SHP77 treated with DMSO at 0.1 percent for 48 hours (cell line): ENCODE data around the gene SRD5A1.
"Not testable (repeated sequence)": the region's sequence is repeated elsewhere in the genome, so short reads cannot be mapped to it uniquely, and the experiment has no call there.

ENCODE experiments used
- DNase-seq: peaks from one replicate; lab custom pipeline; 2025; lab: John Stamatoyannopoulos, UW

Gene SRD5A1

GRCh38 chr5:6644794-6645241 is 11.6 kb downstream of the SRD5A1 start:
- DNase-seq, result no peak

DNA sequence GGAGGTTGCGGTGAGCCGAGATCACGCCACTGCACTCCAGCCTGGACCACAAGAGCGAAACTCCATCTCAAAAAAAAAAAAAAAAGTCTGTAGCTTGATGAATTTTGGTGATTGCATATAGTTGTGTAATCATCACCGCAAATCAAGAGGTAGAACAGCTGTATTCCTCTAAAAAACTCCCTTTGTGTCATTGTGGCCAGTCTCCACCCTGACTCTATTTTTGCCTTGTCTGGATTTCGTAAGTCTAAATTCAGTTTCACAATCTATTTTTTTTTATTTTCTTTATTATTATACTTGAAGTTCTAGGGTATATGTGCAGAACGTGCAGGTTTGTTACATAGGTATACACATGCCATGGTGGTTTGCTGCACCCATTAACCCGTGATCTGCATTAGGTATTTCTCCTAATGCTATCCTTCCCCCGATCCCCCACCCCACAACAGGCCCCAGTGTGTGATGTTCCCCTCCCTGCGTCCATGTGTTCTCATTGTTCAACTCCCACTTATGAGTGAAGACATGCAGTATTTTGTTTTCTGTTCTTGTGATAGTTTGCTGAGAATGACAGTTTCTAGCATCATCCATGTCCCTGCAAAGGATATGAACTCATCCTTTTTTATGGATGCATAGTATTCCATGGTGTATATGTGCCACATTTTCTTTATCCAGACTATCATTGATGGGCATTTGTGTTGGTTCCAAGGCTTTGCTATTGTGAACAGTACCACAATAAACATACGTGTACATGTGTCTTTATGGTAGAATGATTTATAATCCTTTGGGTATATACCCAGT is 12.5 kb downstream of the SRD5A1 start:
- DNase-seq, result not testable (repeated sequence)

- no peak for DNase-seq
Measured at GRCh38 chr5:6649186-6649585, 15.9 kb downstream of the SRD5A1 start.

DNA sequence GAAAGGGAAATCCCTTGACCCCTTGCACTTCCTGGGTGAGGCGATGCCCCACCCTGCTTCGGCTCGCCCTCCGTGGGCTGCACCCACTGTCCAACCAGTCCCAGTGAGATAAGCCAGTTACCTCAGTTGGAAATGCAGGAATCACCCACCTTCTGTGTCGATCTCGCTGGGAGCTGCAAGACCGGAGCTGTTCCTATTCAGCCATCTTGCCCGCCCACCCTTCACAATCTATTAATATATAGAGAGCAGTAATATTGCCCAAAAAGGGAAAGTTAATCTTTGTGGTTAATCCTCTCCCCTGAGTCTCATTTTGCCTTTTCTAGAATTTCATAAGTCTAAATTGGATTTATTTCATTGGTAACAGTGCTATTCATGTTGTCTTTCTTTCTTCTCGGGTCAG is 16.4 kb downstream of the SRD5A1 start:
- no peak for DNase-seq

DNA sequence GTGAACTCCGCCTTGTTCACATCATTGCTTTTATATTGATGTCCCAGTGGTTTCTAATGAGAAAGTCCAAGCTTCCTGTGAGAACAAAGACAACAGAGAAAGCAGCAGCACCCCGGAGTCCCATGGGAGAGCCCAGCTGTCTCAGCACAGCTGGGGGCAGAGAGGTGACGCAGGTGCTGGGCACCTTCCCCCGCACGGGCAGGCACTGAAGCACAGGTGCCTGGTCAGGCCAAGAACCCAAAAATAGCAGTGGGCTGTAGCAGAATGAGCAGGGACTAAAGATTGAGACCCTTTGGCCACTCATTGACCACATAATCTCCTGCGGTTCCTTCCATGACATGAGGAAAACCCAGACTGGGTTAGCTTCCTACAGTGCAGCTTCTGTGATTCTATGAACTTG is 18.8 kb downstream of the SRD5A1 start:
- DNase-seq, result no peak

DNA sequence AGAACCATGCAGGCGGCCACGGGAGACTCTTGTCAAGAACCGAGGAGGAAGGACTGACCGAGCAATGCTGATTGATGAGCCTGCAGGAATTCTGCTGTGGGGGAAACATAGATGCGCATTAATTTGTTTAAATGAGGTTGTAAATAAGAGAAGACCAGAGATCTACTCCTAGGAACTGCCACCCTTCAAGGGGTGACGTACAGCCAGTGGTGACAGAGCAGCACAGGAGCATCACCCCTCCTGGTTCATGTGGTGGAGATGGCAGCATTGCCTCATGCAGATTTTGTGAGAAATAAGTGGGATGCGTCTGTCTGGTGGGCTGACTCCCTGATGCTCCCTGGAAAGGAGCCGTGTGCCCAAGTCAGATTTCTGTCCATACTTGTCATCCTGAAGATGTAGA is 22.2 kb downstream of the SRD5A1 start:
- DNase-seq, result no peak

DNA sequence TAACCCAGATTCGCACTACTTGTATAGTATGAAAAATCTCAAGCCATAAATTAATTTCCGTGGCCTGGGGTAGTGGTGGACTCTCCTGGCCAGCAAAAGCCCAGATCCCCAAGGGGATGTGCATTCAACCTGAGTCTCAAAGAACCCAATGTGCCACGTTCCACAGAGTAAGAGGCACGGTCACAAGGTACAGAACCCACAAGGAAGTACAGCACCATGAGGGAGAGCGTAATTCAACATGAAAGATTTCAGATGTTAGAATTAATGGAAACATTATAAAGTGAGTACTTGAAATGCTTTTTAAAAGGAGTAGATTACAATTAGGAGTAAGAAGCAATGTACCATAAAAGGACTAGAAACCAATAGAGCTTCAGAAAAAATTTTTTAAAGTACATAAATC is 23.4 kb downstream of the SRD5A1 start:
- DNase-seq, result no peak

DNA sequence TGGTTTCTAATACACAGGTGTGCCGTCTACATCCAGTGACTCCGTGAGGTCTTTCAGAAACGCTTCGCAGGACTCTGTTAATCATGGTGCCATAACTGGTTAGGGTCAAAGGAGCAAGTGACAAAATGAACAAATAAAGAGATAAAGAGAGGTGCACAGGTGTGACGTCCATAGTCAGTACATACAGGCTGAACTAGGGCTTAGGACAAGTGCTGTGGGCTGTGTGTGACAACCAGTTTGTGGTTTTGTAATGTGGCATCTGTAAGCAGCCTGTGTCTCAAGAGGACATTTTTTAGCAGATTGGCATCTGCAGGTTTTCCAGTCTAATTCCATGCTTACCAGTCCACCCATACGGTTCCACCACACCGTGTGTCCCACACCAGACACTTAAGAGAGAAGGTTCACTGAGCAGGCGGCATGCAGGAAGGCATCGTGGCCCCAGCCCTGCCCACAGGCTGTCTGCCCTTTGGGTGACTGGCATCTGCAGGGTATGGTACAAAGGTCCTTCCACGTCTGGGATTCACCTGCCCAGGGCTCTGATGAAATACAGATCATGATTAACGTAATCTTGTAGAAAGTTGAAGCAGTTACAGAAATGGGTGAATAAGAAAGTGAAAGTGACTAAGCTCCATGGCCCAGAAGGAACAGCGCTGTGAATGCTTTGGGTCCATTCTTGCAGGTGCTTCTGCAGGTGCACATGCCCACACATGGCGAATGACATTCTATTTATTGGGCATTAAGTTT is 26.9 kb downstream of the SRD5A1 start:
- no peak for DNase-seq

- DNase-seq, result no peak
Measured at GRCh38 chr5:6660688-6661087, 27.4 kb downstream of the SRD5A1 start.

DNA sequence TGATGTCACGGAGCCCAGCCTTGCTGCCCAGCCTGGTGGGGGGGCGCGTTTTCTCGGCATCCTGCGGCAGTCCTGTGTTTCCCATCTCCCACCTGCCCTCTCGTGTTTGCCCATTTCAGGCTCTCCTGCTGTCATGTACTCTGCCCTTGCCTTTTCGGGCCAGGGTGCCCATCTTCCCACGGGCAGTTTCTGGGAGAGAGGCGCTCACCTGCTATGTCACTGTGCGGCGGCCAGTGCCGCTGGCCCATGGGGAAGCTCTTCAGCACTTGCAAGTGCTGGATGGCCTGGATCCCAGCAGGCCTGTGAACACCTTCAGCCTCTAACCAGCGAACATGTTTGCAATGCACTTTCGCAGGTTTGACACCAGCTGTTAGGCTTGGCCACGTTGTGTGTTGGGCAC is 33.5 kb downstream of the SRD5A1 start:
- no peak for DNase-seq

- no peak for DNase-seq
Measured at GRCh38 chr5:6667648-6668047, 34.4 kb downstream of the SRD5A1 start.

DNA sequence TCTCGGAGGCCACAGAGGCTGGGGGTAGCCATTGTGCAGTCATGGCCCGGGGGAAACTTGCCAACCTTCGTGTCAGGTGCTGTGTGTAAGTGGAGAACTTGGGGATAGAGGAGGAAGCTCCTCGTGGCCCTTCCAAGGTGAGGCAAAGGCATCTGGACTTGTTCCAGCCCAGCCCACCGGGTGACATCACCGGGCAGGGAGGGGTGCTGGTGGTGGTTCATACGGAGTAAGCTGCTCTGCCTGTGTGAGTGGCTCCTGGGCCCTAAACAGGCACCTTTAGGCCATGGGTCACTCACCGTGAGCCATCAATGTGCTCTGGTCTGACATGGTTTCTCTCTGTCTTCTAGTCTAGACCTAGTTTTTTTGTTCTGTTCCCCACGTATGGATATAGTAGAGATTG is 35.5 kb downstream of the SRD5A1 start:
- not testable (repeated sequence) for DNase-seq

- no peak for DNase-seq
Measured at GRCh38 chr5:6673031-6673430, 39.8 kb downstream of the SRD5A1 start.

DNA sequence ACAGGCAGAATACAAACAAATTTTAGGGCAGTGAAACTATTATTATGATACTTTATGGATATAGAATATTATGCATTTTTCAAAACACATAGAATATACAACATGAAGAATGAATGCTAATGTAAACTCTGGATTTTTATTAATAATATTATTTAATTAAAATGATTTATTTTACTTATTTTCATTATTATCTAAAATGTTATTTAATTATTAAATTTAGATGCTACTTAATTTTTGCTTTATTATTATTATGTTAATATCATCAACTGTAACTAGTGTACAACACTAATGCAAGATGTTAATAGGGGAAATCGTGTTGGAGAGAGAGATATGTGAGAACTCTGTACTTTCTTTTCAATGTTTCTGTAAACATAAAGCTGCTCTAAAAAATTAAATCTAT is 40.7 kb downstream of the SRD5A1 start:
- DNase-seq, result no peak

DNA sequence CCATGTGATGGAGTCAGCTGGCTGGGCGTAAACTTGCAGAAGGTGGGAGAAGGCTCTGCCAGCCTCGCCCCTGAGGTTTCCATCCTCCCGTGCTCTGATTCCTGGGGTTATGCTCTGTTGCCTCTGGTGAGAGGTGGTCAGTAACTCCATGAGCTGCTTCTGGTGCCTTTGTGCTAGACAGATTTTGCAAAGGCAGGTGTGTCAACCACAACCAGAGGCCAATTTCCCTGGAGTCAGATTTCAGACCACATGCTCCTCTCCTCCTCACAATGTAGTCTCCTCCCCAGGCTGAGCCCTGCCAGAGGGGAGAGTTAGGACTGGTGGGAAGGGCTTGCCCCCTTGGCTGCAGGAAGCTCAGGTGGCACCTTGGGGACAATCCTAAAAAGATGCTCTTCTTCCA is 41.2 kb downstream of the SRD5A1 start:
- peak; percentile 31 for DNase-seq

DNA sequence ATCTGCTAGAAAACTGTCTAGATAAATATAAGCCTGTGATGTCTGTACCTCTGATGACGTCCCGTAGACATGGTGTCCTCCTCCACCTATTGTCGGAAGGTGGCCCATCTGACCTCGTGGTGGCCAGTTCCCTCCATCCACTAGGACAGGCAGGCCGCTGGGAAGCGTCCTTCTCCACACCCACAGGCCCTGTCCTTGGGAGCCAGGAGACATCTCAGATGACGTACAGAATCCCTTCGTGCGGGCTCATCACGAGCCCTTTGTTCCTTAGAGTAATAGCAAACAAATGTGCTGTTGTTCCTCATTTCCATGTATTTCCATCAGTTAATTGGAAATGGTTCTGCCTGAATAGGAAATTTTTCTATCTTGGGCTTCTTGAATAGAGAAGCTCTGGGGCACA is 41.6 kb downstream of the SRD5A1 start:
- DNase-seq, result no peak

- no peak for DNase-seq
Measured at GRCh38 chr5:6675784-6676491, 42.7 kb downstream of the SRD5A1 start.

DNA sequence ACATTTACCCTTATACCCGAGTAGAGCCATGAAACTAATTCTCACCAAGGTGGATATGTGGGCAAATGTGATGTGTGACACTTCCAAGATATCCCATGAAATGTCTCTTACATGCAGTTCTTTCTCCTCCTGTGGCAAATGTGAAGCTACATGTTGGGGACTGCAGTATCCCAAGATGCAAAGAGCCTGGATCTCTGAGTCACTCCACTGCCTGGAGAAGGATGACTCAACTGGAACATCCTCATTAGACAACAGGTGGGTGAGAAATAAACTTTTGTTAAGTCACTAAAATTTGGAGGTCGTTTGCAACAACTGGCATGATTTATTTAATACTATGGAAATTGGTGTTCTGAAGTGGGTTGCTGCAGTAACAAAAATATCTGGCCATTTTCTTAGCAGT is 43.5 kb downstream of the SRD5A1 start:
- DNase-seq, result no peak

- no peak for DNase-seq
Measured at GRCh38 chr5:6678385-6678784, 45.1 kb downstream of the SRD5A1 start.

DNA sequence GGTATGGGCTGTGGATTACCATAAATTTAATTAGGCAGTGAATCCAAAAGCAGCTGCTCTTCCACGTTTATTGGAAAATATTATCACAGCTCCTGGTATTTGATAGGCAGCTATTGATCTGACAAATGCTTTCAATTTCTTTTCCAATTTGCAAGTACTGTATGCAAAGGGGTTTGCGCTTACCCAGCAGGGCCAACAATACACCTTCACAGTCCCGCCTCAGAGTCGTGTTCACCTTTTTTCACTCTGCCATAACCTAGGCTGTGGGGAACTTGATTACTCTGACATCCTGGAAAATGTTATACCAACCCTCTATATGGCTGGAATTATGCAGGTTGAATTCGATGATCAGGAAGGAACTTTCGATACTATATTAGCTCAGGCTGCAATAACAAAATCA is 47.7 kb downstream of the SRD5A1 start:
- no peak for DNase-seq

DNA sequence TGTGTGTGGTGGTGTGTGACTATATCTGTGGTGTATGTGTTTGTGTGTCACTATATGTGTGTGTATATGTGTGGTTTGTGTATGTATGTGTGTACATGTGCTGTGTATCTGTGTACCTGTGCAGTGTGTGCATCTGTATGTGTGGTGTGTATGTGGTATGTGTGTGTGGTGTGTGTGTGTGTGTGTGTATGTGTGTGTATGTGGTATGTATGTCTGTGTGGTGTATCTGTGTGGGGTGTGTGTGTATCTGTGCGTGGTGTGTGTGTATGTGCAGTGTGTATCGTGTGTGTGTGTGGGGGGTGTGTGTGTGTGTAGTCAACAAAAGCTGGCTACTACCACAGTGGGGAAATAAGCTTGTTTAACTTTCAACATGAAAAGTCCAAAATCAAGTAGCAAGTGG is 48.4 kb downstream of the SRD5A1 start:
- DNase-seq, result no peak

DNA sequence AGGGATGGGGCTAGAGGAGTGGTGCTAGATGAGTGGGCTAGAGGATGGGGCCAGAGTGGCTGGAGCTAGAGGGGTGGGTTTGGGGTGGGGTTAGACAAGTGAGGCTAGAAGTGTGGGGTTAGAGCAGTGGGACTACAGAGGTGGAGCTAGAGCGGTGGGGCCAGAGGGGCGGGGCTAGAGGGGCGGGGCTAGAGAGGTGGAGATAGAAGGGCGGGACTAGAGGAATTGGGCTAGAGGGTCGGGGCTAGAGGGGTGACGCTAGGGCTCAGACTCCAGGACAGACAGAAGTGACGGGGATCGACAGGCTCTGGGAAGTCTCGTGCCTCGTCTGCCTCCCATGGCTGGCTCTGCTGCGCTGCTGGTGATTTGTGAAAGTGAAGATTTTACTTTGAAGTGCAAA is 49.0 kb downstream of the SRD5A1 start:
- no peak for DNase-seq

DNA sequence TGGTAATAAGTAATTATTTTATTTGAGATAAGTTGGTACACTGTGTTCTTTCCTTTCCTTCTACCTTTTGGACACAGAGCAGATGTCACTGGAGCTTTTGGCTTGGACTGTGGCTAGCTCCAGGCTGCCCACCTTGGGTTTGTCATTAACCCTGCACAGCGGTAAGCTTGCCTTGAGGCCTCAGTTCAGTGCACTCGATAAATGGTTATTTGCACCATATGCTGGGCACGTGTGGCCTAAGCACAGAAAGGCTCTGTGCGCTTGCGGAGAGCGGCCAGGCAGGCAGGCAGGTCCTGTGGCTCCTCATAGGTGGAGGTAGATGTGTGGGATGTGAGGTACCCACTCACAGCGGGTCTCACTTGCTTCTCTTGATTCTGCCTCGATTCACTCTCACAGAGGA is 50.0 kb downstream of the SRD5A1 start:
- no peak for DNase-seq
